Measurements from ENCODE around the gene AGXT. TPM values are rescaled to one million over a fixed set of nuclear protein-coding genes. Genes with fewer than 3 reads are reported as not detected.

Gene AGXT
- total and polyA plus RNA-seq, 4 donors = 254 to 1,572 (median 1,428) TPM

- Histone ChIP-seq H3K4me1 (ENCODE audit: control insufficient read depth in 4 of 4, insufficient read depth in 4 of 4, low read length in 3 of 4) (peaks cover 17 to 67% (median 45%) of the 10 kb centered on the region in 4 donors), H3K4me3 (ENCODE audit: low read depth in 1 of 3, low read length in 3 of 3) (no peak overlapping the region), H3K9ac (ENCODE audit: low read depth in 1 of 2, low read length in 2 of 2) (no peak overlapping the region), H3K36me3 (ENCODE audit: control insufficient read depth in 4 of 4, insufficient read depth in 3 of 4, low read depth in 1 of 4, low read length in 3 of 4) (no peaks in the 10 kb centered on the region), H3K9me3 (ENCODE audit: control insufficient read depth in 4 of 4, low read length in 3 of 4) (no peaks in the 10 kb centered on the region), H3K27me3 (ENCODE audit: control insufficient read depth in 4 of 4, insufficient read depth in 4 of 4, low read length in 3 of 4) (no peaks in the 10 kb centered on the region), H3K27ac (ENCODE audit: low read depth in 1 of 2, low read length in 2 of 2) (peak overlapping the region; percentile 87 to 90)
- TF ChIP-seq NR2F2 (IDR thresholded peaks at IDR 0.05) (no peak), JUND (IDR thresholded peaks at IDR 0.05) (no peak), FOXA2 (IDR thresholded peaks at IDR 0.05) (no peak)
- 87% methylated on average over 13 of the region's 13 CpGs for whole genome bisulfite sequencing
- no peak for DNase-seq (ENCODE audit: low spot score)
Measured at GRCh38 chr2:240858321-240858720, 10.3 kb upstream of the AGXT start.

- TF ChIP-seq ZBTB33 (IDR thresholded peaks at IDR 0.05) = no peak
- TF ChIP-seq EGR1 (IDR thresholded peaks at IDR 0.05; ENCODE audit: low read depth in 2 of 2) = no peak
- TF ChIP-seq HNF4A (conservative IDR thresholded peaks at IDR 0.05) = no peak
- WGBS = 96% methylated on average over 10 of the region's 10 CpGs
- no peaks in the 10 kb centered on the region for H3K27me3 ChIP-seq (ENCODE audit: control insufficient read depth in 4 of 4, insufficient read depth in 4 of 4, low read length in 3 of 4)
- DNase-seq (ENCODE audit: low spot score) = no peak
- peaks cover 21 to 73% (median 50%) of the 10 kb centered on the region in 4 donors for H3K4me1 ChIP-seq (ENCODE audit: control insufficient read depth in 4 of 4, insufficient read depth in 4 of 4, low read length in 3 of 4)
- H3K36me3 ChIP-seq (ENCODE audit: control insufficient read depth in 4 of 4, insufficient read depth in 3 of 4, low read depth in 1 of 4, low read length in 3 of 4) = no peaks in the 10 kb centered on the region
- no peak overlapping the region for H3K4me3 ChIP-seq (ENCODE audit: low read depth in 1 of 3, low read length in 3 of 3)
- no peak overlapping the region for H3K9ac ChIP-seq (ENCODE audit: low read depth in 1 of 2, low read length in 2 of 2)
- H3K27ac ChIP-seq (ENCODE audit: low read depth in 1 of 2, low read length in 2 of 2) = peak overlapping the region; percentile 87 to 90
- no peaks in the 10 kb centered on the region for H3K9me3 ChIP-seq (ENCODE audit: control insufficient read depth in 4 of 4, low read length in 3 of 4)
Measured at GRCh38 chr2:240858871-240859270, 9.8 kb upstream of the AGXT start.

- Histone ChIP-seq H3K4me3 (ENCODE audit: low read depth in 1 of 3, low read length in 3 of 3) (no peak overlapping the region), H3K27me3 (ENCODE audit: control insufficient read depth in 4 of 4, insufficient read depth in 4 of 4, low read length in 3 of 4) (no peaks in the 10 kb centered on the region), H3K36me3 (ENCODE audit: control insufficient read depth in 4 of 4, insufficient read depth in 3 of 4, low read depth in 1 of 4, low read length in 3 of 4) (no peaks in the 10 kb centered on the region), H3K9ac (ENCODE audit: low read depth in 1 of 2, low read length in 2 of 2) (no peak overlapping the region), H3K4me1 (ENCODE audit: control insufficient read depth in 4 of 4, insufficient read depth in 4 of 4, low read length in 3 of 4) (peaks cover 18 to 78% (median 57%) of the 10 kb centered on the region in 4 donors), H3K27ac (ENCODE audit: low read depth in 1 of 2, low read length in 2 of 2) (no peak overlapping the region), H3K9me3 (ENCODE audit: control insufficient read depth in 4 of 4, low read length in 3 of 4) (no peaks in the 10 kb centered on the region)
- WGBS = 86% methylated on average over 2 of the region's 2 CpGs
- DNase-seq (ENCODE audit: low spot score) = no peak
- TF ChIP-seq CTCF (IDR thresholded peaks at IDR 0.05; ENCODE audit: low read depth, low read length, missing input control) = no peak
- no peak for TF ChIP-seq HNF4A (conservative IDR thresholded peaks at IDR 0.05)
- no peak for TF ChIP-seq ZBTB33 (IDR thresholded peaks at IDR 0.05)
- no peak for TF ChIP-seq TAF1 (conservative IDR thresholded peaks at IDR 0.05)
- no peak for TF ChIP-seq NR2F2 (IDR thresholded peaks at IDR 0.05)
- no peak for TF ChIP-seq GABPA (IDR thresholded peaks at IDR 0.05 in 1 of 2, conservative IDR thresholded peaks at IDR 0.05 in 1 of 2)
- no peak for TF ChIP-seq JUND (IDR thresholded peaks at IDR 0.05)
- no peak for TF ChIP-seq RXRA (IDR thresholded peaks at IDR 0.05)
- TF ChIP-seq EGR1 (IDR thresholded peaks at IDR 0.05; ENCODE audit: low read depth in 2 of 2) = no peak
- no peak for TF ChIP-seq FOXA2 (IDR thresholded peaks at IDR 0.05)
Measured at GRCh38 chr2:240861547-240861946, 7.1 kb upstream of the AGXT start.
